ELR (cell line): ENCODE data around the gene RNF217.
"Not testable (repeated sequence)": the region's sequence is repeated elsewhere in the genome, so short reads cannot be mapped to it uniquely, and the experiment has no call there.

Experiments
- DNase-seq: peaks from one replicate; pipeline ENCODE4 v3.0.0-alpha.2; 2015; ENCODE audit warnings: low read depth

Gene RNF217

GRCh38 chr6:125054331-125054730, 92.1 kb downstream of the RNF217 start:
- DNase-seq = no peak

DNA sequence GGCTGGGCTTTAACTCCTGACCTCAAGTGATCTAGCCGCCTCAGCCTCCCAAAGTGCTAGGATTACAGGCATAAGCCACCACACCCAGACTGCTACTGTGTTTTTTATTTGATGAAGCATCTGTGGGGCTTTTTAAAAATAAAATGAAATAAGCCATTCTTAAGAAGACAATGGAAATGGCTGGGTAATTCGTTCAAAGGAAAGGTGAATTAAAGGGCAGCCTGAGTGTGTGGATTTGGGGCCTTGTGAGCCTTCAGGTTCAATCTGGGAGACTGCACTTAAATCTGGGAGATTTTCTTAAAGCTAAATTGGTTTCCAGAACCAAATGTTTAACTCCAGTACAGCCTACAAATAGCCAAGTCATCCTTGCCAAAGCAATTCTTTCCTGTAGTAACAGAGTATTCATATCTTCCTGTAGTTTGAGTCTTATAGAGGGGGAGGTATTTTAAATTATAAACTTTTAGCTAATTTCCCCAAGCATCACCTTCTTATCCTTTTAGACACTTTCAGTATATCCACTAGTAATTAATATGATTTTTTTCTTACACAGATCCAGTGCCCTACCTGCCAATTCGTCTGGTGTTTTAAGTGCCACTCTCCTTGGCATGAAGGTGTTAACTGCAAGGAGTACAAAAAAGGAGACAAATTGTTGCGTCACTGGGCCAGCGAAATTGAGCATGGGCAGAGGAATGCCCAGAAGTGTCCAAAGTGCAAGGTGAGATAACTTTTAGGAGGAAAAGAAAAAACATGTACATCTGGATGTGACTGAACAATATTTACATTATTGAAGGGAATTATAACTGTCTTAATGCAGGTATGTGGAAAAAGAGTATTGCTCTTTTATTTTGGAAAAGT, 95.4 kb downstream of the RNF217 start:
- DNase-seq = no peak

GRCh38 chr6:125058546-125058945, 96.3 kb downstream of the RNF217 start:
- no peak for DNase-seq

- DNase-seq = no peak
Measured at GRCh38 chr6:125063307-125063706, 101.1 kb downstream of the RNF217 start.

DNA sequence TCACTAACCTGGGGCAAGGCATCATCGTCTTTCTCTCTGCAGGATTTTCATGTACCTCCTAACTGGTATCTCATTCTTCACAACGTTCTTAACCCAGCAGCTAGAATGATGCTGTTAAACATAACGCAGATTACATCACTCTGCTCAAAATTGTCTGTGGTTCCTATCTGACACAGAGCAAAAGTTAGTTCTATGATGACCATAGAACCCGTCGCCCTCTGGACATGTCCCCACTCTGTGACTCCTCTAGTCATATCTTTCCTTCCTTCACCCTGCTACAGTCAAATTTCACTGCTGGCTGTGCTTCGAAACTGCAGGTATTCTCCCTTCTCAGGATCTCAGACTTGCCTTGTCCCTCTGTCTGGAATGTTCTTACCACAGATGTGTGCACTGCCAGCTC, 103.9 kb downstream of the RNF217 start:
- DNase-seq = no peak

- DNase-seq = peak; percentile 62
Measured at GRCh38 chr6:125066964-125067363, 104.7 kb downstream of the RNF217 start.

DNA sequence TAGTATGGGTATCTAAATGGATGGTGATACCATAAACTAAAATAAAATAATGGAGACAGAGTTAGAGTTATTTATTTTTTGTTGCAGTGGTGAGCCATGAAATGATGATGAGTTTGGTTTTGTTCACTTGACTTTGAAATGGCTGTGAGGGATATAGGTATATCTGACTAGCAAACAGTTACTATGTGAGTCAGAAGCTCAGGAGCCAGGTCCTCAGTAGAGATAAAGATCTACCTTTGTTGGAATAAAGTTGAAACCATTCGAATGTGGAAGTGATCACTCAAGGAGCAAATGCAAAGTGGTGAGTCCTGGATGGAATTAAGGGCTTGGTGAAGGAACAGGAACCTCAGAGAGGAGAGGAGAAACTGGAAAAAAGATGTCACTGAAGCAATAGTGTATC, 105.3 kb downstream of the RNF217 start:
- no peak for DNase-seq

GRCh38 chr6:125073071-125073470, 110.8 kb downstream of the RNF217 start:
- DNase-seq = no peak

DNA sequence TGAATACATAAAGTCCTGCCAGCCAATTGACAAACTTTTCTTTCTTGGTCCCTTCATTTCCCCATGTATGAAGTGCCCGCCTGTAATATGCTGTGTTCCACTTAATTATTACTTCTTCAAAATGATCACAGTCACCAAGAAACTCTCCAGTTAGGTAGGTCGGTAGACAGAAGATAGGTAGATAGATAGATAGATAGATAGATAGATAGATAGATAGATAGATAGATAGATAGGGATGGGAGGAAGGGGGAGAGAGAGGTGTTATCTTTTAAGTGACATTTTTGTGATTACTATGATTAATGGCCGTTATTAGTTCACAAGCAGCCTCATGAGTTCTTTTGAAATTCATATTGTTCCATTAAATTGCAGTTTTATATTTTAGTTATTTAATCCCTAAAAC, 111.9 kb downstream of the RNF217 start:
- no peak for DNase-seq

DNA sequence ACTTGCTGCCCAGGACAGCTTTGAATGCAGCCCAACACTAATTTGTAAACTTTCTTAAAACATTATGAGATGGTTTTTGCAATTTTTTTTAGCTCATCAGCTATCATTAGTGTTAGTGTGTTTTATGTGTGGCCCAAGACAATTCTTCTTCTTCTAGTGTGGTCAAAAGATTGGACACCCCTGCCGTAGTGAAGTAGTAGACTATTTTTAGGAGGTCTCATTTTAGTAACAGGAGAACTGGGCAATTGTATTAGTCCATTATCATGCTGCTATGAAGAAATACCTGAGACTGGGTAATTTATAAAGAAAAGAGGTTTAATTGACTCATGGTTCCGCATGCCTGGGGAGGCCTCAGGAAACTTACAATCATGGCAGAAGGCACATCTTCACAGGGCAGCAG, 112.8 kb downstream of the RNF217 start:
- not testable (repeated sequence) for DNase-seq

- DNase-seq = no peak
Measured at GRCh38 chr6:125075741-125076481, 113.7 kb downstream of the RNF217 start.

- DNase-seq = no peak
Measured at GRCh38 chr6:125076482-125076742, 114.2 kb downstream of the RNF217 start.

DNA sequence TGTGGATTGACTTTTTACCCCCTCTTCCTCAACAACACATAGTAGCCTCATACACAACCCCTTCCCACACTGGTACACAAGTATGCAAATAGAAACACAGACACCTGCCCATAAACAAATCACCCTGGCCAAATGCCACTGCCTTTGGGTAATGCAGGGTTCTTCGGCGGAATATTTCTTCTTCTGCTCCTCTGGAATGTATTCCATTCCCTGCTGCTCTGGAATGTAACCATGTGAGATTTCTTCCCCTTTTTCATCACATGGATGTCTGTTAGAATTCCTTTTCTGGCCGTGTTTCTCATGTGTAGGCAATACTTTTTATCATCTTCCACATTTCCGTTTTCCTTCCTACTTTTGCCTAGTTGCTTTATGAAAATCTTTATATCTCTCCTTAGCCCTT, 115.2 kb downstream of the RNF217 start:
- no peak for DNase-seq

- no peak for DNase-seq
Measured at GRCh38 chr6:125078602-125079321, 116.5 kb downstream of the RNF217 start.

DNA sequence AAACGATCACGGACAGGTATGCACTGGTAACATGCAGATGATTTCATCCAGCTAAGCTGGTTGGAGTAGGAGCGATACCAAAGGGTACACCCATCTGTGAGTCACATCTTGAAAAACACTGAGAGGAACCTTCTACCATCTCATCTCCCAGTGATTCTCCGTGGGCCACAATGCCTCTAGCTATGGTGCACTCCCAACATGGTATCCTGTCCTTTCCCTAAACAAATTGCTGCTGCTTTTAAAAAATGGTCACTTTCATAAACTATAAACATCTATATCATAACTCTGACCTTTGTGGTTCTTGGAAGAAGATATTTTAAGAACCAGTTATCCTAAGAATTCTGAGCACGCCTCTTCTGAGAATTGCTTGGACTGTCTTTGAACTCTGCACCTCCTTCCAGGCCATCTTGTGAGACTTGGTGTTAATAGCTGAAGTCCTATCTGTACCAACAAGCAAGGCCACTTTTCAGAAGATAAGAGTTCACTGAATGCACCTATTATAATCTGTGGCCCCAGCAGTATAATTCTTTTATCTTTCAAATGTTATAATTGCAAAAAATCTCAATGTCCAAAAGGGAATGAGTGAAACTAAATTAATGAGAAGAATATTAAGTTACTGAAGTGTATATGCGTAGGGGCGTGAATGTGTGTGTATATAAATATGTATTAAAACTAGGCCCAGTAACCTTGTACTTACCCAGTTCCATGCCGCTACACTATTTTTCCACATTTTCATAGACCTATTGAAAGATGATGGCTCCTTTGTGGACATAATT, 120.9 kb downstream of the RNF217 start:
- no peak for DNase-seq

DNA sequence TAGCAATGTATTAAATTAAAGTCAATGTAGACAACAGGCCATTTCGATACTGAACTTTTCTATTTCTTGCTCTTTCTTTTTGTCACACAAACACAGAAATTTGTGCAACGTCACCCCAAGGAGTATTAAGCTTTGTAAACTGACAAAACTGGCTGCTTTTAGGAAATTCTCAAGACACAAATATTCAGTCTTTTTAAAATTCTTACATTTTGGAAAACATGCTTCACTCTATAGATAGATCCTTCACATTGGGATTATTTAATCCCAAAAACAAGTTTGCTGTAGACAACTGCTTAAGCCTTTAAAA, 121.4 kb downstream of the RNF217 start:
- DNase-seq = no peak

- DNase-seq = no peak
Measured at GRCh38 chr6:125086716-125087115, 124.5 kb downstream of the RNF217 start.

- no peak for DNase-seq
Measured at GRCh38 chr6:125088963-125089362, 126.7 kb downstream of the RNF217 start.

GRCh38 chr6:125094563-125094962, 132.3 kb downstream of the RNF217 start:
- DNase-seq = peak; percentile 58

DNA sequence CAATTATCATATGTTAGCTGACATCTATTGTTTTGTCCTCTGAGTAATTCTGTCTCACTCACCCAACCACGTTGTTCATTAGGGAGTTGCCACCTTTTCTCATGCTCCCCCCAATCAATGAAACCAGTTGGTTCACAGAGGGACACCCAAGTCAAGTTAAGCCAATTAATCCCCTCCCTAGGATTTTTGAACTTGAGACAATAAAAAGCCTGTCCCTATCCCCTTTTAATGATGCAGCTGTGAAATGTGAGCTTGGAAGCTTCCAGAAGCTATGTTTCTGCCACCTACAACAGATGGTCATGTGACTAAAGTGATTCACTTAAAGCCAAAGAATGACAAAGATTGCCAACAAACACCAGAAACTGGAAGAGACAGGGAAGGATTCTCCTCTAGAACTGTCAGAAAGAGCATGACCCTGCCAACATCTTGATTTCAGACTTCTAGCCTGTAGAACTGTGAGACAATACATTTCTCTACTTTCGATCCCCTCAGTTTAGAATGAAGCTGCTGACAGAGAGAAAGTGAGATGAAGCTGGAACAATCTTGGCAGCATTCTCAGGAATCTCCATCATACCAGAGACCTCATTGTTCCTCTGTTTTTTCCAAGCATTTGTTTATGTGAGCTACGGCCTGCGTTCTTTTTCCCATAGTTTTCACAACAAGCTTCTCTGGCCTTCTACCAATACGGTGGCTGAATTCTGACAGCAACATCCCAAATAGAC, 133.5 kb downstream of the RNF217 start:
- DNase-seq = peak; percentile 36

GRCh38 chr6:125097186-125097585, 134.9 kb downstream of the RNF217 start:
- DNase-seq = no peak

DNA sequence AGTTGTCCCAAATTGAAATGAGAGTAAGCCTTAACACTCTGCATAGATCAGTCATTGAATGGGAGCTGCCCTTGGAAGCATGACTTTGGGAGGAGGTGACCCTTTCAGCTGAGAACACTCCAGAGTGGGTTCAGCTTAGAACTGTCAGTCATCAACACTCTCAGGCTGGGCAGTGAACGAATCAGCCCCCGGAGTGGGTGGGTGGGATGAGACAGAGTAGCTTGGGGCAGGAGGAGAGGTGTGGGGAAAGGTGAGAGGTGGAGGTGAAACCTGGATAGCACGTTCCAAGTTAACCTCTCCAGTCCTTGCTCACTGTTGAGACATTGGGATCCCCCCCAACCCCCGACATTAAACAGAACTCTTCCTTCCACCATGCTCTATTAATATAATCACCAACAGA, 136.0 kb downstream of the RNF217 start:
- DNase-seq = no peak
